Aorta (tissue), 5 donors: ENCODE data around the gene STMN1. TPM values are rescaled to one million over a fixed set of nuclear protein-coding genes. Genes with fewer than 3 reads are reported as not detected.

Source experiments
- ATAC-seq: fragments of 200-7000 bp; cut with Tn5 transposase; one replicate; pipeline ENCODE4 v1.9.1; 2022; ENCODE audit warnings: moderate library complexity; ENCODE audit not compliant: low FRiP score
- DNase-seq, 2 donors: peaks; one replicate each; pipeline ENCODE4 v3.0.0-alpha.2; 2020
- H3K27ac ChIP-seq, 2 donors: one replicate each; pipeline ENCODE4 v1.5.1; 2013; ENCODE audit warnings: low read length in 2 of 2, mild to moderate bottlenecking in 2 of 2, moderate library complexity in 2 of 2, control low read depth in 1 of 2, inconsistent platforms in 1 of 2, low read depth in 1 of 2
- H3K27me3 ChIP-seq, 2 donors: one replicate each; pipeline ENCODE4 v1.6.1; 2013; ENCODE audit warnings: control low read depth in 1 of 2, low read length in 1 of 2, mild to moderate bottlenecking in 1 of 2, moderate library complexity in 1 of 2; ENCODE audit not compliant: insufficient read depth in 2 of 2, control insufficient read depth in 1 of 2
- H3K36me3 ChIP-seq, 2 donors: one replicate each; pipeline ENCODE4 v1.6.1; 2013; ENCODE audit warnings: control low read depth in 1 of 2, low read length in 1 of 2, mild to moderate bottlenecking in 1 of 2; ENCODE audit not compliant: insufficient read depth in 2 of 2, control insufficient read depth in 1 of 2
- H3K4me1 ChIP-seq, 2 donors: one replicate each; pipeline ENCODE4 v1.6.1; 2013; ENCODE audit warnings: low read length in 2 of 2, control low read depth in 1 of 2, mild to moderate bottlenecking in 1 of 2, moderate library complexity in 1 of 2; ENCODE audit not compliant: insufficient read depth in 2 of 2, control insufficient read depth in 1 of 2
- H3K4me3 ChIP-seq, 2 donors: one replicate each; pipeline ENCODE4 v1.5.1; 2013; ENCODE audit warnings: low read length in 2 of 2, control low read depth in 1 of 2, mild to moderate bottlenecking in 1 of 2
- H3K9me3 ChIP-seq: one replicate; pipeline ENCODE4 v1.6.1; 2013; ENCODE audit warnings: mild to moderate bottlenecking, low read length; ENCODE audit not compliant: control insufficient read depth
- WGBS, 2 donors: extraction: QIAGEN DNeasy Blood & Tissue Kit; methylation state at CpG; one replicate each; pipeline ENCODE4 v1.1.7; 2013; 5-methylcytosine and 5-hydroxymethylcytosine counted together
- intact Hi-C, 2 donors: fragments of 100-400 bp; cut with DNase I; formaldehyde crosslinking; loops; one replicate each; pipeline versions ENCODE4 v1.14.2 to v1.15.0; 2022
- microRNA-seq, 2 donors: library from miRNA; unstranded; fragments of <30 nt; microRNA quantifications; one replicate each; pipeline ENCODE4 v1.2.0, GENCODE V29; 2020
- polyA plus RNA-seq, 2 donors: library from polyadenylated mRNA; stranded (reverse); fragments of 200-250 nt; gene quantifications; one replicate each; pipeline ENCODE4 v1.2.3, GENCODE V29; 2013
- total RNA-seq, 2 donors: library from RNA; stranded (reverse); fragmentation: NEBNext Ultra II Directional; extraction: Animal tissue kit (Norgen Biotek cat#: 25700); gene quantifications; one replicate each; pipeline ENCODE4 v1.2.1, GENCODE V29; 2021
- donor health status: healthy with polysubstance abuse.
- donor health status: Bipolar disorder and iron deficiency.
- donor health status: DM: no; HTN: no; CAD: no.
- donor health status: DM: no; HTN: no; CAD: no.
- donor health status: DM: yes; HTN: yes; CAD: no.

STMN1 gene
- total and polyA plus RNA-seq, 4 donors = 28.2 to 56.1 (median 36.1) TPM

DNA sequence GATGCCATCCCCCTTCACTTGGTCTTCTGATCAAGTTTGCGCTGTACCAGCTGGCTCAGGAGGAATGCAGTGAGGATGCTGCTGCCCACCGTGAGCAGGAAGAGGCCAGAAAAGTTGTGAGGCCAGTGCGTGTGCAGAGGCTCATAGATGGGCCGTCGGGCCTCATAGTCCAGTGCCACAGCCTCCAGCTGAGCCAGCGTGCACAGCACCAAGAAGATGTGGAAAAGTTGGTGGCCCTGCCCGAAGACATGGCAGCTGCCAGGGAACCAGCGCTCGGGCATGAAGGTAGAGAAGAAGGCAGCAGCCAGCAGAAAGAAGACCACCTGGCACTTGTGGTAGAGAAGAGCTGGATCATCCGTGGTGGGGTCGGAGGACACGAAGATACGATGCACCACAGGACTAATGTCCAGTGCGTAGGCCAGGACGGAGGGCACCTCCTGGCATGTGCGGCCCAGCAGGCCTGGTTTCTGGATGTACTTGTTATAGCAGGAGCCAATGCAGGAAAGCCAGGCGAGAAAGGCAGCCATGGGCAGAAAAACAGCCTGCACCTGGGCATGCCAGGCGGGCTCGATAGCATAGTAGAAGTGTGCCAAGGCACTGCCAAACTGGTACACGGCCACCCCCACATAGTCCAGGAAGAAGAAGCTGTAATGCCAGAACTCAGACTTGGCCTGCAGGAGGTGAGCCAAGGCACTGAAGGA is 43.3 kb downstream of the STMN1 start:
- Histone ChIP-seq H3K27ac (no peak overlapping the region), H3K9me3 (no peaks in the 10 kb centered on the region), H3K27me3 (no peaks in the 10 kb centered on the region), H3K36me3 (no peaks in the 10 kb centered on the region), H3K4me3 (no peak overlapping the region), H3K4me1 (no peaks in the 10 kb centered on the region)
- no peak for ATAC-seq
- DNase-seq = peak in 1 of 2 donors; percentile 66
- intact Hi-C loops = no loop called here
- WGBS, 2 donors = 91 to 93% methylated on average over 20 of the region's 20 CpGs

DNA sequence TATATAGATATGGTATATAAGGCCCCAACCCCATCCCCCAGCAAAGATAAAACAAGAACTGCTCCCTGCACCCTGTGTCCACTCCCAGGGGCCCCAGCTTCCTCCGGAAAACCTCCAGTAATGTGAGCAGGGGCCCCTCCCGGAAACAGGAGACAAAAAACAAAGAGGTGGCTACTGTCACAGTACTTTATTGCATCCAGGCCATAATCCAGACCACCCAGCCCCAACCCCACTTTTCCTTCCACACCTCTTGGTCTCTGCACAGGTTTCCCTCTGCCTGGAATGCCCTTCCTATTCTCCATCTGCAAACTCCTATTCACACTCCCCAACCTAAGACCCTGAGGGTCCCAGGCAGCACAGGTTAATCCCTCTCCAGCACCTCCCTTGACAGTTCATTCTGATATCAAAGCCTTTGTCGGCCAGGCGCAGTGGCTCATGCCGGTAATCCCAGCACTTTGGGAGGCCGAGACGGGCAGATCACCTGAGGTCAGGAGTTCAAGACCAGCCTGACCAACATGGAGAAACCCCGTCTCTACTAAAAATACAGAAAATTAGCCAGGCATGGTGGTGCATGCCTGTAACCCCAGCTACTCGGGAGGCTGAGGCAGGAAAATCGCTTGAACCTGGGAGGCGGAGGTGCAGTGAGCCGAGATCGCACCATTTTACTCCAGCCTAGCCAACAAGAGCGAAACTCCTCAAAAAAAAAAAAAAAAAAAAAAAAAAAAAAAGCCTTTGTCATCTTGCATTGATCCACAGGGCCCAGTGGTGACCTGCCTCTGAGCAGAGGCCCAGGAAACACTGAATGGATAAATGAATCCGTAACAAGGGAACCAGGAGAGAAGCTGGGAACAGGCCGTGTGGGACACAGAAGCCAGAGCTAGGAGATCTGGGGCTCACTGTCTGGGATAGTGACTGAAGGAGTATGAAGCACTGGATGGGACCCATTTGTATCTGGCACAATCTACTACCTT is 44.6 kb downstream of the STMN1 start:
- intact Hi-C loops = no loop called here
- no peaks in the 10 kb centered on the region for H3K9me3 ChIP-seq
- ATAC-seq (no peak), DNase-seq (no peak)
- no peaks in the 10 kb centered on the region for H3K4me1 ChIP-seq
- no peak overlapping the region for H3K4me3 ChIP-seq
- H3K27me3 ChIP-seq = no peaks in the 10 kb centered on the region
- WGBS, 2 donors = 83 to 92% methylated on average over 16 of the region's 16 CpGs
- H3K27ac ChIP-seq = no peak overlapping the region
- H3K36me3 ChIP-seq = no peaks in the 10 kb centered on the region

DNA sequence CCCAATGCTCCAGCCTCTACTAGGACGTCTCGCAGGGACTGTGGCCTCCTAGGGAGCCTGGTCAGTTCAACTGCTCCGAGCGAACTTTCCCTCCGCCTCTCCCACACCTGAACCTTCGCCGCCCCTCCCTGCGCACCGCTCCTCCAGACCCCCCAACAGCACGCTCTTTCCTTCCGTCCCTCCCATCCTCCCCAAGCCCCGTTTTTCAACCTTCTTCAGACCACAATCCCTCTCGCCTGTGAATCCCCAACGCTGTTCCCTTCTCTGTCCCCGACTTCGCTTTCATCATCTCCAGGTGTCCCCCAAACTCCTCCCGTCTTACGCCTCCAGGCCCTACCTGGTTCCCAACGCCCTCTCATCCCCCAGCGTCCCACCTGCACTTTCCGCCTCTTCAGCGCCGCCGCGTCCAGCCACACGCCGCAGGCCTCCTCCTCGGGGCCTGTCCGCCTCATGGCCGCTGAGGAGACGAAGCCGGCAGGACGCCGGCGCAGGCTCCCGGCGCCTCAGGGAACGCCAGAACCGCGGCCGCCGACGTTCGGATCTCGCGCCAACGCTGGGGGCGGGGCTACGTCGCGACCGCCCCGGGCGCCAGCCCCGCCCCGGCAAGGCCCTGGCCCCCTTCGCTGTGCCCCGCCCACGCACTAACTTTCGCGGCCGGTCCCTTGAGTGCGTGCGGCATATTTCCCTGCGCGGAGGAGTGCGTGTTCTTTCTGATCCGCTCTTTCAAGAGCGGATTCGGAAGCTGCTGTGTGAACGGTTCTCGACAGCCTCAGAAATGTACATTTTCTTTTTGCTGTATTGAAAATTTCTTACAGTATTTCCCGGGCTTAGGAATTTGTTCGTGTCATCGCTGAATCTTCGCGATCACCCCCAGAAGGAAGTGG is 47.1 kb downstream of the STMN1 start, which contains the start of gene AUNIP:
Gene AUNIP (minus strand): TSS at position 552 of the 884 bp plus-strand sequence. CDS start 100 bp downstream, at position 452.
- Histone ChIP-seq H3K27ac (no peak within 1 kb of the TSS), H3K4me1 (no peaks in the 10 kb centered on the region), H3K9me3 (no peaks in the 10 kb centered on the region), H3K27me3 (no peaks in the 10 kb centered on the region), H3K4me3 (peak within 1 kb of the TSS; percentile 27 to 28), H3K36me3 (no peaks in the 10 kb centered on the region)
- intact Hi-C loops = no loop called here
- DNase-seq (peak; percentile 93 to 96), ATAC-seq (peak; percentile 95)
- 1% methylated on average over 76 to 77 of the region's 77 CpGs for WGBS, 2 donors

DNA sequence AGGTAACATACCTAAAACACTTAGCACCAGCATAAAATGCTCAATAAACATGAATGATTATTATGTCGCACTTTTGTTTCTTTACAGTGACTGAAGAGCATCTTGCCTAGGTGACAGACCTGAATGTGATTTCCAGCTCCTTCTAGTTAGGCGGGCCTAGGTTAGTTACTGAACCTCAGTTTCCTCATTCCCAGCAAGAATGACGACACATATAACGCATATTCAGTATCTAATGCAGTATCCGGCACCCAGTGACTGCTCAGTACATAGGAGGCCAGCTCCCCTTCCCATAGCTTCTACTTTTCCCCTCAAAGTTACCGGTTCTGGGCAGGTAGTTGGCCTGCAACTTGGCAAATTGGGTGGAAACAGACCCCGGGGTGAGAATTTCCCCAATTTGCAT is 47.7 kb downstream of the STMN1 start:
- Histone ChIP-seq H3K9me3 (no peaks in the 10 kb centered on the region), H3K4me1 (no peaks in the 10 kb centered on the region), H3K27me3 (no peaks in the 10 kb centered on the region), H3K27ac (no peak overlapping the region), H3K4me3 (no peak overlapping the region), H3K36me3 (no peaks in the 10 kb centered on the region)
- ATAC-seq = no peak
- intact Hi-C loops = no loop called here
- WGBS, 2 donors = 45 to 52% methylated on average over 7 of the region's 7 CpGs
- no peak for DNase-seq

DNA sequence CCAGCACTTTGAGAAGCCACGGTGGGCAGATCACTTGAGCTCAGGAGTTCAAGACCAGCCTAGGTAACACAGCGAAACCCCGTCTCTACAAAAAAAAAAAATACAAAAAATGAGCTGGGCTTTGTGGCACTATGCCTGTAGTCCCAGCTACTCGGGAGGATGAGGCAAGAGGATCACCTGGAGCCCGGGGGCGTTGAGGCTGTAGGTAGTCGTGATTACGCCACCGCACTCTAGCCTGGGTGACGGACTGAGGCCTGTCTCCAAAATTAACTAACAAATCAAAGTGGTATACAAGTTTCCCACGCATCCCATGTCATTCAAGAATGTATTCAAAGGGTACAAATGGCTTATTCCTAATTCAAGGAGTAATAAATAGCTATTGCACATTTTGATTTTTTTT is 49.4 kb downstream of the STMN1 start:
- WGBS, 2 donors = 93 to 94% methylated on average over 11 of the region's 11 CpGs
- H3K9me3 ChIP-seq = no peaks in the 10 kb centered on the region
- no peak overlapping the region for H3K4me3 ChIP-seq
- no peaks in the 10 kb centered on the region for H3K36me3 ChIP-seq
- H3K4me1 ChIP-seq = no peaks in the 10 kb centered on the region
- intact Hi-C loops = no loop called here
- H3K27ac ChIP-seq = no peak overlapping the region
- no peak for ATAC-seq
- no peaks in the 10 kb centered on the region for H3K27me3 ChIP-seq
- DNase-seq = no peak

DNA sequence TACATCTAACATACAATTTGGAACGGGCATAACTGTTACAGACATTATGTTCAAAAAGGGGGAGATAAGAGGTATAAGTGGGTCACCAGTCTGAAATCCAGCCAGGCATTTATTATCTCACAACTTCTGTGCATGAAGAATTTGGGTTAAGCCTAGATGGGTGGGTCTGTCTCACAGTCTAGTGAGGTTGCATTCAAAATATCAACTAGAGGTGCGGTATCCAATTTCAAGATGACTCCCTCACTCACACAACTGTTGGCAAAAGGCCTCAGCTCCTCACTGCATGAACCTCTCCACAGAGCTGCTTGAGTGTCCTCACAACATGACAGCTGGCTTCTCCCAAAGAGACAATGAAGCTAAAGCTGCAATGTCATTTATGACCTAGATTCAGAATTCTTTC is 51.7 kb downstream of the STMN1 start:
- no peaks in the 10 kb centered on the region for H3K4me1 ChIP-seq
- H3K9me3 ChIP-seq = no peaks in the 10 kb centered on the region
- H3K36me3 ChIP-seq = no peaks in the 10 kb centered on the region
- no peak overlapping the region for H3K4me3 ChIP-seq
- no peak overlapping the region for H3K27ac ChIP-seq
- intact Hi-C loops = no loop called here
- DNase-seq (no peak), ATAC-seq (no peak)
- H3K27me3 ChIP-seq = no peaks in the 10 kb centered on the region
- 98 to 99% methylated on average over 2 of the region's 2 CpGs for WGBS, 2 donors

Small RNAs within 50 kb of the gene (microRNA-seq; reads per million reads assigned to microRNA genes)
- 0 to 1.8 reads per million in 2 donors for gene MIR3917

Other genes with a start within 250 kb of the STMN1 start
- 10 to 100 TPM; 68.0 to 79.4 TPM for gene SELENON, start 106.2 kb downstream of the STMN1 start, total RNA-seq
- gene SELENON, start 106.2 kb downstream of the STMN1 start, polyA plus RNA-seq = 10 to 100 TPM; 13.1 to 36.9 TPM
- 10 to 100 TPM; 54.0 to 59.6 TPM for gene MTFR1L, start 86.5 kb downstream of the STMN1 start, total RNA-seq
- gene MTFR1L, start 86.5 kb downstream of the STMN1 start, polyA plus RNA-seq = 10 to 100 TPM; 52.2 to 72.3 TPM
- gene AUNIP, start 47.0 kb downstream of the STMN1 start, total RNA-seq = not detected
- gene AUNIP, start 47.0 kb downstream of the STMN1 start, polyA plus RNA-seq = not detected
- 10 to 100 TPM in 1 of 2 donors, 1 to 10 TPM in 1; 6.4 to 11.3 TPM for gene PAQR7, start 30.7 kb downstream of the STMN1 start, total RNA-seq
- 1 to 10 TPM; 7.9 to 8.5 TPM for gene PAQR7, start 30.7 kb downstream of the STMN1 start, polyA plus RNA-seq
- gene PAFAH2, start 91.6 kb upstream of the STMN1 start, total RNA-seq = 1 to 10 TPM; 4.8 to 6.4 TPM
- gene PAFAH2, start 91.6 kb upstream of the STMN1 start, polyA plus RNA-seq = 1 to 10 TPM; 3.7 to 4.9 TPM
- 1 to 10 TPM in 1 of 2 donors, under 1 TPM in 1; 0.29 to 1.3 TPM for gene EXTL1, start 115.4 kb upstream of the STMN1 start, total RNA-seq
- under 1 TPM in 1 of 2 donors, not detected in 1; 0.33 TPM for gene EXTL1, start 115.4 kb upstream of the STMN1 start, polyA plus RNA-seq
- not detected for gene SLC30A2, start 139.7 kb upstream of the STMN1 start, total RNA-seq
- gene SLC30A2, start 139.7 kb upstream of the STMN1 start, polyA plus RNA-seq = under 1 TPM in 1 of 2 donors, not detected in 1; 0.13 TPM
- gene TRIM63, start 161.2 kb upstream of the STMN1 start, total RNA-seq = under 1 TPM; 0.19 to 0.24 TPM
- 1 to 10 TPM in 1 of 2 donors, under 1 TPM in 1; 0.36 to 1.5 TPM for gene TRIM63, start 161.2 kb upstream of the STMN1 start, polyA plus RNA-seq
- gene PDIK1L, start 205.4 kb upstream of the STMN1 start, total RNA-seq = 1 to 10 TPM; 6.5 to 7.5 TPM
- 1 to 10 TPM; 2.0 to 3.8 TPM for gene PDIK1L, start 205.4 kb upstream of the STMN1 start, polyA plus RNA-seq